ENCODE measurements around the gene CNIH1. TPM values are rescaled to one million over a fixed set of nuclear protein-coding genes. Genes with fewer than 3 reads are reported as not detected.

Gene CNIH1
- total and polyA plus RNA-seq, 2 of the 13 experiments (the other 11 are each of a cell fraction or from before 2014, with no cell fraction given), result 166 to 421 TPM

DNA sequence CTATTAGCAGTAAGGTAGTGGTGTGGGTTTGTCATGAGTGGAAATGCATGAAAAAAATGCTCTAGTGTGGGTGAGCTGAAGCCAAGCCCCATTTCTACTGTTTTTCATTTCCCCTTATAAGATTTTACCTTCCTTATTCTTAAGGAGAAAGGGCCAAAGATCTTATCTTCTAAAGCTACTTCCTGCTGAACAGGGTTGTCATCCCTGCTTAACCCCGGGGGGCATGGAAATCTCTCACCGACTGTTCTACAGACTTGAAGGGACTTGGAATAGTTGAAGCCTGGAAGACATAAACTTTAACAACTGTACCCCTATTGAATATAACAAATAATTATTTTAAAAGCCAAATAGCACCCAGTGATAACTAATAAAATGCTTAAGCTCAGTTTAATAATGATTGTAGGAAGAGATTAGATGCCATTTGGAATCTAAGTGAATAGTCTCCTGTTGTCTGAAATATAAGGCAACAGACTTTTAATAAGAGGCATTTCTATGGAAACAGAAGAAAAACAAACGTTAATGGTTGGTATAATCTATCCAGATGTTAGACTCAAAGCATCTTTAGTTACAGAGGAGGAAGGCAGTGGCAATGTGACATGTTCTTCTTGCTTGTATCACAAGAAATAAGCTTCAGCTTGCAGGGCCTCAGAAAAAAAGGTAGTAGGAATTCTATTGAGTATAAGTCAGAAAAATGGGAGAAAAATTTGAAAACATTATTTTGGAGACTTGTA lies 49.4 kb upstream of the CNIH1 start:
- intact Hi-C loops (cut with micrococcal nuclease; ENCODE audit: unreplicated experiment), result no loop called here

More for the DNA sequence above, 49.4 kb upstream of the CNIH1 start:
- no peaks in the 10 kb centered on the region; a peak in 1 of 5 replicates for H3K27me3 ChIP-seq (ENCODE audit: control insufficient read depth in 1 of 2, insufficient read depth in 2 of 2, low read length in 2 of 2)
- POLR2A ChIA-PET, result interaction anchor here (1.3 to 3.0 kb wide), 2 partner anchors 9 to 47 kb away, joined by 4 to 14 read pairs; no protein-coding TSS in a partner anchor
- no peak for ATAC-seq
- no peaks in the 10 kb centered on the region for H3K36me3 ChIP-seq (replicated peaks in 1 of 2; ENCODE audit: control insufficient read depth in 1 of 2, insufficient read depth in 2 of 2, low read length in 2 of 2)
- H3K27ac ChIP-seq (ENCODE audit: extremely low read length, insufficient read depth, low read length), result no peak overlapping the region
- no peak overlapping the region for H3K4me3 ChIP-seq (replicated peaks in 1 of 3; ENCODE audit: insufficient read depth in 1 of 3, low read depth in 2 of 3, low read length in 3 of 3)
- H3K9me3 ChIP-seq (ENCODE audit: low read length), result no peaks in the 10 kb centered on the region
- TF ChIP-seq MAFK (conservative IDR thresholded peaks at IDR 0.05 in 1 of 2, IDR thresholded peaks at IDR 0.05 in 1 of 2; ENCODE audit: low read length in 2 of 2) (no peak), DRAP1 (CRISPR knock-in tag; IDR thresholded peaks at IDR 0.05) (no peak), ZBTB46 (CRISPR knock-in tag; IDR thresholded peaks at IDR 0.05; ENCODE audit: borderline replicate concordance) (no peak), ZNF550 (CRISPR knock-in tag; IDR thresholded peaks at IDR 0.05; ENCODE audit: borderline replicate concordance) (no peak), CBX1 (IDR thresholded peaks at IDR 0.05; ENCODE audit: low read depth) (no peak), DMAP1 (CRISPR knock-in tag; IDR thresholded peaks at IDR 0.05) (no peak), NCOA2 (CRISPR knock-in tag; IDR thresholded peaks at IDR 0.05) (no peak), ZFP1 (CRISPR knock-in tag; IDR thresholded peaks at IDR 0.05) (no peak), NKX3-1 (CRISPR knock-in tag; IDR thresholded peaks at IDR 0.05) (no peak), ZNF724P (CRISPR knock-in tag; IDR thresholded peaks at IDR 0.05; ENCODE audit: borderline replicate concordance) (no peak), ZNF501 (CRISPR knock-in tag; IDR thresholded peaks at IDR 0.05) (no peak), NR1H2 (CRISPR knock-in tag; IDR thresholded peaks at IDR 0.05; ENCODE audit: borderline replicate concordance, low read depth) (no peak), NONO (IDR thresholded peaks at IDR 0.05) (no peak), NONO (CRISPR knock-in tag; conservative IDR thresholded peaks at IDR 0.05) (no peak), SP2 (CRISPR knock-in tag; IDR thresholded peaks at IDR 0.05) (no peak), TGIF2 (CRISPR knock-in tag; IDR thresholded peaks at IDR 0.05) (no peak), ZBTB21 (CRISPR knock-in tag; IDR thresholded peaks at IDR 0.05) (no peak), ZBTB7A (CRISPR knock-in tag; IDR thresholded peaks at IDR 0.05) (no peak), REXO4 (CRISPR knock-in tag; IDR thresholded peaks at IDR 0.05; ENCODE audit: borderline replicate concordance) (no peak)
- CTCF ChIA-PET (ENCODE audit: low intra/inter-chr PET ratio, low total read pairs), result no interaction called here
- H3K4me2 ChIP-seq (ENCODE audit: low read depth, low read length), result no peak overlapping the region
- H3K9ac ChIP-seq (ENCODE audit: insufficient read depth, low read depth, low read length), result no peak overlapping the region
- 69% methylated on average over 3 of the region's 3 CpGs for whole genome bisulfite sequencing (ENCODE audit: low lambda C conversion rate)
- in situ Hi-C loops (cut with HindIII; ENCODE audit: extremely low pct_ligation_motif_present, low pct_unique_long_range_greater_than_20kb), result no loop called here
- peaks cover 31% of the 10 kb centered on the region for H3K79me2 ChIP-seq (ENCODE audit: insufficient read depth, low read length)
- no peak for DNase-seq (ENCODE audit: low spot score)
- no peaks in the 10 kb centered on the region for H4K20me1 ChIP-seq (ENCODE audit: insufficient read depth, low read length)
- H3K4me1 ChIP-seq (ENCODE audit: insufficient read depth, low read length), result peaks cover 48% of the 10 kb centered on the region
- FAIRE-seq, result no peak
- H2AFZ ChIP-seq (ENCODE audit: low read length), result no peak overlapping the region
- BruUV-seq (replicated peaks), result no TSS peak

All from HepG2 (cell line).